Sigmoid colon (tissue), 4 donors: ENCODE measurements around the gene SMAD9.

Experiments used
- CTCF ChIP-seq, 4 experiments: fragments of 450-650 bp in 3 of 4; fragments of 200-600 bp in 1 of 4; IDR thresholded peaks; one replicate each; pipeline ENCODE4 v1.5.1; 2016 to 2019; ENCODE audit warnings: antibody characterized with exemption in 4 of 4, mild to moderate bottlenecking in 3 of 4, moderate library complexity in 2 of 4
- EP300 ChIP-seq, 4 donors: sonication (generic); formaldehyde crosslinking; IDR thresholded peaks; one replicate each; pipeline ENCODE4 v1.6.1; 2017; ENCODE audit warnings: antibody characterized with exemption in 4 of 4
- POLR2A ChIP-seq, 2 donors: fragments of 450-650 bp; IDR thresholded peaks; one replicate each; pipeline ENCODE4 v1.6.1; 2016; ENCODE audit warnings: antibody characterized with exemption in 2 of 2, mild to moderate bottlenecking in 2 of 2, moderate library complexity in 2 of 2
- POLR2AphosphoS5 ChIP-seq, 4 donors: sonication (generic); formaldehyde crosslinking; IDR thresholded peaks; one replicate each; pipeline ENCODE4 v1.6.1; 2017; ENCODE audit warnings: antibody characterized with exemption in 4 of 4

- no peak for TF ChIP-seq POLR2A (IDR thresholded peaks at IDR 0.05)
- no peak for TF ChIP-seq CTCF (IDR thresholded peaks at IDR 0.05)
- no peak for TF ChIP-seq EP300 (IDR thresholded peaks at IDR 0.05)
- TF ChIP-seq POLR2AphosphoS5 (IDR thresholded peaks at IDR 0.05) = no peak
These were observed 12.2 kb downstream of the SMAD9 start for GRCh38 chr13:36907821-36908220.
